T-helper 1 cell treated with Interleukin-12 subunit alpha and Interleukin-12 subunit beta and Interleukin-4 antibody, amounts not matched to agents 30 μg/mL and 1 μg/mL, for 36 hours (primary cell): Measurements from ENCODE around the gene PKLR.

Experiments
- H3K27ac Mint-ChIP-seq: one replicate; pipeline ENCODE4 v1.8.0; 2021; ENCODE audit warnings: mild to moderate bottlenecking, mixed read lengths
- H3K27me3 Mint-ChIP-seq: one replicate; pipeline ENCODE4 v1.8.0; 2021; ENCODE audit warnings: low read depth, mixed read lengths
- H3K36me3 Mint-ChIP-seq: one replicate; pipeline ENCODE4 v1.8.0; 2021; ENCODE audit warnings: low read depth, mixed read lengths
- H3K4me1 Mint-ChIP-seq: one replicate; pipeline ENCODE4 v1.8.0; 2021; ENCODE audit warnings: low read depth, mixed read lengths
- H3K4me3 Mint-ChIP-seq: one replicate; pipeline ENCODE4 v1.8.0; 2021; ENCODE audit warnings: mild to moderate bottlenecking, moderate library complexity, mixed read lengths
- H3K9me3 Mint-ChIP-seq: one replicate; pipeline ENCODE4 v1.8.0; 2021; ENCODE audit warnings: mixed read lengths

Gene PKLR

GRCh38 chr1:155322571-155322952 is 21.3 kb upstream of the PKLR start:
- Mint-ChIP-seq H3K27me3 (no peaks in the 10 kb centered on the region), H3K27ac (no peak overlapping the region), H3K4me3 (peak overlapping the region; percentile 59), H3K9me3 (no peaks in the 10 kb centered on the region), H3K36me3 (peaks cover 17% of the 10 kb centered on the region), H3K4me1 (peaks cover 27% of the 10 kb centered on the region)

DNA sequence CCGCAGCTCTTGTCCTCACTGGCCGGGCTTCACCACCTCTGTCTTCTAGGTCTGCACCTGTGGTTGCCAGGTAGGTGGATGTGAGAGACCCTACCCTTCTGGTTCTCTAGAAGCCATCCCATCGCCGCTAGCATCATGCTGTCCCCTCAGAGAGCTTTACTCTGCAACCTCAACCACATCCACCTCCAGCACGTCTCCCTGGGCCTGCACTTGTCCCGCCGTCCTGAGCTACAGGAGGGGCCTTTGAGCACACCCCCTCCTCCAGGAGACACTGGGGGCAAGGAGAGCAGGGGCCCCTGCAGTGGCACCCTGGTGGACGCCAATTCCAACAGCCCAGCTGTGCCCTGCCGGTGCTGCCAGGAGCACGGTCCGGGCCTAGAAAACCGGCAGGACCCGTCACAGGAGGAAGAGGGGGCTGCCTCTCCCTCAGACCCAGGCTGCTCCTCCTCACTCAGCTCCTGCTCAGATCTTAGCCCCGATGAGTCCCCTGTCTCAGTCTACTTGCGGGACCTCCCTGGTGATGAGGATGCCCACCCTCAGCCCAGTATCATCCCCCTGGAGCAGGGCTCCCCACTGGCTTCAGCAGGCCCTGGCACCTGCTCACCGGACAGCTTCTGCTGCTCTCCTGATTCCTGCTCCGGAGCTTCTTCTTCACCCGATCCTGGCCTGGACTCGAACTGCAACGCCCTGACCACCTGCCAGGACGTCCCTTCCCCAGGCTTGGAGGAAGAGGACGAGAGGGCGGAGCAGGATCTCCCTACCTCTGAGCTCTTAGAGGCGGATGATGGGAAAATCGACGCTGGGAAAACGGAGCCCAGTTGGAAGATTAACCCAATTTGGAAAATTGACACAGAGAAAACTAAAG is 20.6 kb upstream of the PKLR start:
- Mint-ChIP-seq H3K4me1 (peaks cover 30% of the 10 kb centered on the region), H3K36me3 (peaks cover 17% of the 10 kb centered on the region), H3K27me3 (no peaks in the 10 kb centered on the region), H3K9me3 (no peaks in the 10 kb centered on the region), H3K4me3 (peak overlapping the region; percentile 59), H3K27ac (peak overlapping the region; percentile 36)

DNA sequence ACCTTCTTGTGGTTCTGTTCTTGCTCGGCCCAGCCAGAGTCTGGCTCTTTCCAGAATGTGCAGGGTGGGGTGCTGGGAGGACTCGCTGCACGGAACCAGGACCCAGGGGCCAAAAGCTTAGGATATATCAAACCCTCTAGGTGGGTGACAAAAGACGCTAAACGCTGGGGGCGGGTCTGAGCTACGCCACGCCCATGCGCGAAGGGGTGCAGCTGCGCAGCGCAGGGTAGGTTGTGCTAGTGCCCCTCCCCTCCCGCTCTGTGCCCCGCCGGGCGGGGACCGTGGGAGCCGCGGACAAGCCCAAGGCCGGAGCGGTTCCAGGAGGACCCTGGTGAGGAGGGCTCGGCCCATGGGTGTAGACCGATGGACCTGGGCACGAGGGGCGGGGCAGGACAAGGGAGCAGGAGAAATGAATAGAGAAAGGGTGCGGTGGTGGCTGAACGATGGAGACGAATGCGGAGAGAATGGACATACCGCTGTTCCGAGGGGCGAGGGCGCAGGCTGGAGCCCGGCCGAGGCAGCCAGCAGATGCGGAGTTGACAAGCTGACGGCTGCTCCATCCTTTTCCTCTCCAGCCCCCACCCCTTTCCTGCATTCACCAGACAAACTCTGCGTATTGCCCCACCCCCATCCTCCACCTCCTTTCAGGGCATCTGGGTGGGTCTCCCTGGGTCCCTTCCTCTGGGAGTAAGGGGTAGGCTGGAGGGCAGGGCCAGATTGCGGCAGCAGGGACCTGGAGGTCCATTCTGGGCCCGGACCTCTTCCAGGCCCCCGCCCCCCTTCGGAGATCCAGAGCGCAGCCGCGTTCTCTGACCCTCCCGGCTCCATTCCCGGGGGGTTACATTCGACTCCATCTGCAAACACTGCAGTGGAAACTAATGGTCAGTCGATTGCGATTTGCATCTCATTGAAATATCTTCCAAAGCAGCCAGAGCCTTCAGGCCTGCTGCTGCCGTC is 19.7 kb upstream of the PKLR start, which contains the start of gene RUSC1:
Gene RUSC1 (plus strand): TSS at position 234 of the 957 bp plus-strand sequence. CDS start 880 bp downstream, outside the sequence.
- Mint-ChIP-seq H3K36me3 (peaks cover 17% of the 10 kb centered on the region), H3K9me3 (no peaks in the 10 kb centered on the region), H3K27ac (peak within 1 kb of the TSS; percentile 36), H3K27me3 (no peaks in the 10 kb centered on the region), H3K4me1 (peaks cover 30% of the 10 kb centered on the region), H3K4me3 (peak within 1 kb of the TSS; percentile 58)

- H3K27me3 Mint-ChIP-seq = no peaks in the 10 kb centered on the region
- peaks cover 17% of the 10 kb centered on the region for H3K36me3 Mint-ChIP-seq
- H3K9me3 Mint-ChIP-seq = no peaks in the 10 kb centered on the region
- H3K4me3 Mint-ChIP-seq = peak overlapping the region; percentile 15
- peaks cover 26% of the 10 kb centered on the region for H3K4me1 Mint-ChIP-seq
- H3K27ac Mint-ChIP-seq = peak overlapping the region; percentile 9
Measured at GRCh38 chr1:155320252-155320651, 19.0 kb upstream of the PKLR start.

DNA sequence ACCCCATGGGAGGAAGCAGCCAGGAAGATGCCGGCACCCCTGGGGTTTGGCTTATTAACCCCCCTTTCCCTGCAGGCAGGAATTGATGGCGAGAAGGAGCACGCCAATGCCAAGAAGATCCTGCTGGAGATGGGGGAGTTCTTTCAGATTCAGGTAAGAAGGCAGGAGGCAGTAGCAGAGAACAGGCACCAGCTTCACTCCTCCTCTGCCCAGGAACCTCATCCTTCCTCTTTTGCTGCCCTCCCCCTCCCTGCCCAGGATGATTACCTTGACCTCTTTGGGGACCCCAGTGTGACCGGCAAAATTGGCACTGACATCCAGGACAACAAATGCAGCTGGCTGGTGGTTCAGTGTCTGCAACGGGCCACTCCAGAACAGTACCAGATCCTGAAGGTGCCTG is 18.3 kb upstream of the PKLR start:
- Mint-ChIP-seq H3K4me3 (no peak overlapping the region), H3K27me3 (no peaks in the 10 kb centered on the region), H3K9me3 (no peaks in the 10 kb centered on the region), H3K4me1 (peaks cover 26% of the 10 kb centered on the region), H3K36me3 (peaks cover 19% of the 10 kb centered on the region), H3K27ac (no peak overlapping the region)

GRCh38 chr1:155318082-155318481 is 16.8 kb upstream of the PKLR start:
- H3K36me3 Mint-ChIP-seq = peaks cover 25% of the 10 kb centered on the region
- H3K27me3 Mint-ChIP-seq = no peaks in the 10 kb centered on the region

DNA sequence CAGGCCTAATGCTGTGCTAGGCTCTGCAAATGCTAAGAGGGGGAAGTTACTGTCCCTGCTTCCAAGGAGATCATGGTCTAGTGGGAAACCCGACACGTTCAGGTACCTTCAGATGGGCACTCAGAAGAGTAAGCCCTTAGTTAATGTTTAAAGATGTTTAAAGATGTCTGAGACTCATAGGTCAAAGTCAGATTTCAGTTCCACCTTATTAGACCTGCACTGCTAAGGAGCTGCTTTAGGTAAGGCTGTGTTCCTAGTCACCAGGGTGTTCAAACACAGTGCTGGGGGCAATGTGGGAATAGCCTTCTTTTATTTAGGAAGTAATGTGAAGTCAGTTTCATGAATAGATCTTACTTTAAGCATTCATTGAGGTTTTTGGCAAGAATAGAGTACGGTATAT is 15.7 kb upstream of the PKLR start:
- no peaks in the 10 kb centered on the region for H3K9me3 Mint-ChIP-seq
- H3K27ac Mint-ChIP-seq = no peak overlapping the region
- no peaks in the 10 kb centered on the region for H3K27me3 Mint-ChIP-seq
- H3K36me3 Mint-ChIP-seq = peaks cover 33% of the 10 kb centered on the region
- peaks cover 38% of the 10 kb centered on the region for H3K4me1 Mint-ChIP-seq
- H3K4me3 Mint-ChIP-seq = no peak overlapping the region

More at GRCh38 chr1:155318082-155318481, 16.8 kb upstream of the PKLR start:
- Mint-ChIP-seq H3K27ac (no peak overlapping the region), H3K4me1 (peaks cover 31% of the 10 kb centered on the region), H3K9me3 (no peaks in the 10 kb centered on the region), H3K4me3 (no peak overlapping the region)

GRCh38 chr1:155313261-155313660 is 12.0 kb upstream of the PKLR start:
- Mint-ChIP-seq H3K36me3 (peaks cover 39% of the 10 kb centered on the region), H3K27me3 (no peaks in the 10 kb centered on the region), H3K27ac (peak overlapping the region; percentile 17), H3K4me3 (no peak overlapping the region), H3K4me1 (peaks cover 42% of the 10 kb centered on the region), H3K9me3 (no peaks in the 10 kb centered on the region)

- H3K27me3 Mint-ChIP-seq = no peaks in the 10 kb centered on the region
- peak overlapping the region; percentile 97 for H3K27ac Mint-ChIP-seq
- peak overlapping the region; percentile 95 for H3K4me3 Mint-ChIP-seq
- peaks cover 31% of the 10 kb centered on the region for H3K36me3 Mint-ChIP-seq
- peaks cover 43% of the 10 kb centered on the region for H3K4me1 Mint-ChIP-seq
- H3K9me3 Mint-ChIP-seq = no peaks in the 10 kb centered on the region
Measured at GRCh38 chr1:155309423-155310021, 8.3 kb upstream of the PKLR start.

GRCh38 chr1:155308493-155309422 is 7.5 kb upstream of the PKLR start, which contains the start of gene FDPS:
Gene FDPS (plus strand): TSS chr1:155308866. CDS start chr1:155309790, 924 bp downstream.
- H3K36me3 Mint-ChIP-seq = peaks cover 31% of the 10 kb centered on the region
- H3K27ac Mint-ChIP-seq = peak within 1 kb of the TSS; percentile 97
- peak within 1 kb of the TSS; percentile 95 for H3K4me3 Mint-ChIP-seq
- H3K4me1 Mint-ChIP-seq = peaks cover 43% of the 10 kb centered on the region
- H3K9me3 Mint-ChIP-seq = no peaks in the 10 kb centered on the region
- no peaks in the 10 kb centered on the region for H3K27me3 Mint-ChIP-seq

DNA sequence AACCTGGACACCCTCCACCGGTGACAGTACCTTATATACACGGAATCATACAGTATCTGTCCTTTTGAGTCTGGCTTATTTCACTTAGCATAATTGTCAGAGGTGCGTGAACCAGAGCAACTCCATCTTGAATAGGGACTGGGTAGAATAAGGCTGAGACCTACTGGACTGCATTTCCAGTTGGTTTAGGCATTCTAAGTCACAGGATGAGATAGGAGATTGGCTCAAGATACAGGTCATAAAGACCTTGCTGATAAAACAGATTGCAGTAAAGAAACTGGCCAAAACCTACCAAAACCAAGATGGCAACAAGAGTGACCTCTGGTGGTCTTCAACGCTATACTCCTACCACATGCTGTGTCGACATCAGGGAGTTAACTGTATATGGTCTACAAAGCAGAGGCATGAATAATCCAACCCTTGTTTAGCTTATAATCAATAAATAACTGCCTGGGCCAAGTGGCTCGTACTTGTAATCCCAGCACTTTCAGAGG is 6.1 kb upstream of the PKLR start:
- H3K9me3 Mint-ChIP-seq = no peaks in the 10 kb centered on the region

GRCh38 chr1:155305881-155306391 is 4.7 kb upstream of the PKLR start:
- H3K4me3 Mint-ChIP-seq = no peak overlapping the region
- peak overlapping the region; percentile 63 for H3K27ac Mint-ChIP-seq
- H3K27me3 Mint-ChIP-seq = no peaks in the 10 kb centered on the region
- no peaks in the 10 kb centered on the region for H3K9me3 Mint-ChIP-seq
- peaks cover 11% of the 10 kb centered on the region for H3K36me3 Mint-ChIP-seq
- peaks cover 22% of the 10 kb centered on the region for H3K4me1 Mint-ChIP-seq

More for the DNA sequence above, 6.1 kb upstream of the PKLR start:
- Mint-ChIP-seq H3K4me3 (no peak overlapping the region), H3K36me3 (peaks cover 21% of the 10 kb centered on the region), H3K27me3 (no peaks in the 10 kb centered on the region), H3K4me1 (peaks cover 35% of the 10 kb centered on the region), H3K27ac (peak overlapping the region; percentile 41)

DNA sequence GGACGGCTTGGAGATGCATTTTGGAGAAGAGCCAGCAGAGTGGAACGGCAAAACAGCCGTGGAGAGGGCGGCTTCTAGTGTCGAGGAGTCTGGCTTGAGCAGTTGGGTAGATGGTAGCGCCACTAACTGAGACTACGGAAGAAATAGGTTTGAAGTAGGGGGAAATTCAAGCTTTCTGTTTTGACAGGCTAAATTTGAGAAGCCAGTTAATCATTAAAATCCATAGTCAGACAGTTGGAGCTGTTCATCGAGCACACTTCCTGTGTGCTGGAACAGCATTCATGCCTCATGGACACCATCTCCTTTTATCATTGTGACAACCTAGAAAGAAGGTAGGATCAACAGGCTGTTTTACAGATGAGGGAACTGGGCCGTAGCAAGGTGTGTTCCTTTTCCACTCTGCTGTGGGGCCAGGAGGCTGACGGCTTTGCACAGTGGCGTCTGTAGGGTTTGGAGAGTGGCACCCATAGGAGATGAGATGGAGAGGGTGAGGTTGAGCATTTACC is 3.4 kb upstream of the PKLR start:
- no peaks in the 10 kb centered on the region for H3K9me3 Mint-ChIP-seq
- peaks cover 6% of the 10 kb centered on the region for H3K36me3 Mint-ChIP-seq
- H3K27me3 Mint-ChIP-seq = no peaks in the 10 kb centered on the region
- no peak overlapping the region for H3K4me3 Mint-ChIP-seq
- H3K4me1 Mint-ChIP-seq = peaks cover 11% of the 10 kb centered on the region
- H3K27ac Mint-ChIP-seq = no peak overlapping the region
